Heart left ventricle (tissue), 16 donors: ENCODE data around the gene NPHS1. TPM values are rescaled to one million over a fixed set of nuclear protein-coding genes. Genes with fewer than 3 reads are reported as not detected.

ENCODE experiments used
- ATAC-seq, 4 donors: fragments of 200-7000 bp; cut with Tn5 transposase; one replicate each; pipeline ENCODE4 v1.9.1; 2020 to 2022; ENCODE audit warnings: moderate library complexity in 4 of 4, mild to moderate bottlenecking in 3 of 4, moderate number of reproducible peaks in 1 of 4
- DNase-seq, 5 donors: peaks; one replicate each; pipeline ENCODE4 v3.0.0-alpha.2; 2020
- H3K27ac ChIP-seq, 12 donors: fragments of 200-600 bp; sonication (generic) in 4 of 12; one replicate each; pipeline versions ENCODE4 v1.5.0 to v1.8.0; 2016 to 2022; ENCODE audit warnings: mild to moderate bottlenecking in 2 of 12
- H3K27me3 ChIP-seq, 9 donors: fragments of 200-600 bp; sonication (generic) in 2 of 9; one replicate each; pipeline versions ENCODE4 v1.5.1 to v1.8.0; 2016 to 2022; ENCODE audit warnings: mild to moderate bottlenecking in 3 of 9
- H3K36me3 ChIP-seq, 9 donors: fragments of 200-600 bp; sonication (generic) in 2 of 9; one replicate each; pipeline versions ENCODE4 v1.5.0 to v1.8.0; 2018 to 2022; ENCODE audit warnings: mild to moderate bottlenecking in 2 of 9
- H3K4me1 ChIP-seq, 12 donors: fragments of 200-600 bp; sonication (generic) in 4 of 12; one replicate each; pipeline versions ENCODE4 v1.5.0 to v1.8.0; 2016 to 2022; ENCODE audit warnings: mild to moderate bottlenecking in 3 of 12
- H3K4me3 ChIP-seq, 12 donors: fragments of 200-600 bp; sonication (generic) in 4 of 12; one replicate each; pipeline versions ENCODE4 v1.5.0 to v1.8.0; 2017 to 2022; ENCODE audit warnings: mild to moderate bottlenecking in 9 of 12, moderate library complexity in 4 of 12
- H3K9me3 ChIP-seq, 12 donors: fragments of 200-600 bp; sonication (generic) in 4 of 12; one replicate each; pipeline versions ENCODE4 v1.5.0 to v1.8.0; 2016 to 2022; ENCODE audit warnings: mild to moderate bottlenecking in 1 of 12
- POLR2A ChIP-seq, 2 donors: fragments of 450-650 bp; IDR thresholded peaks; one replicate each; pipeline ENCODE4 v1.6.1; 2017; ENCODE audit warnings: antibody characterized with exemption in 2 of 2, mild to moderate bottlenecking in 2 of 2, moderate library complexity in 2 of 2
- WGBS, 4 donors: extraction: QIAGEN DNeasy Blood & Tissue Kit in 2 of 4; methylation state at CpG; one replicate each; pipeline versions ENCODE4 v1.1.5 to v1.1.7; 2013 to 2018; 5-methylcytosine and 5-hydroxymethylcytosine counted together
- intact Hi-C, 10 donors: fragments of 100-400 bp; cut with DNase I; formaldehyde crosslinking; loops; one replicate each; pipeline versions ENCODE4 v1.11.1 to v1.14.2; 2022
- polyA plus RNA-seq, 2 donors: library from polyadenylated mRNA; stranded (reverse); fragments of 200-250 nt; gene quantifications; one replicate each; pipeline ENCODE4 v1.2.3, GENCODE V29; 2013
- total RNA-seq, 9 donors: library from RNA; depleted of rRNA in 2 of 9; stranded (reverse); fragments of >200 nt in 2 of 9; fragmentation: NEBNext Ultra II Directional in 3 of 9; extraction: Animal tissue kit (Norgen Biotek cat#: 25700) in 3 of 9; gene quantifications; one replicate each; pipeline versions ENCODE4 v1.1.0 to v1.2.4, GENCODE V29; 2016 to 2023
- TF ChIP-seq, protein P1 (sequence below), 12 donors: fragments of 200-600 bp; sonication (generic) in 4 of 12; IDR thresholded peaks; one replicate each; pipeline versions ENCODE4 v1.5.0 to v1.8.0; 2018 to 2022; ENCODE audit warnings: antibody characterized with exemption in 12 of 12, mild to moderate bottlenecking in 5 of 12
- donor health status: ischemic (EF 13 %, LVEDD 7.1; RV severe dilation, severe dysfunction).
- donor health status: healthy with polysubstance abuse.
- donor health status: DM: no; HTN: yes; CAD: no.
- donor health status: DM: no; HTN: no; CAD: no.
- donor health status: ischemic (EF 25% LVEDD 6.9; RV normal size, moderate dysfunction).
- donor health status: ischemic (EF 25% LVEDD 5.7; RV mildly dilated, moderate dysfunction).
- donor health status: healthy.
- donor health status: DM: yes; HTN: yes; CAD: no.
- donor health status: ischemic (EF 35%, LVEDD 5.7; RV mildly dilated, moderate dysfunction).
- donor health status: nonischemic (EF 11% LVEDD 7.7; RV severe dilation, severe dysfunction).
- donor health status: DM: yes; HTN: yes; CAD: no.
- donor health status: PGD.
- donor health status: ischemic (EF 29% LVEDD 5.4; RV normal size, mild dysfunction).
- donor health status: nonischemic (EF 23%, LVEDD 6.1; RV moderate dilation, normal function).

NPHS1 gene
- total and polyA plus RNA-seq, 11 donors: 1.0 TPM; not detected in 10

DNA sequence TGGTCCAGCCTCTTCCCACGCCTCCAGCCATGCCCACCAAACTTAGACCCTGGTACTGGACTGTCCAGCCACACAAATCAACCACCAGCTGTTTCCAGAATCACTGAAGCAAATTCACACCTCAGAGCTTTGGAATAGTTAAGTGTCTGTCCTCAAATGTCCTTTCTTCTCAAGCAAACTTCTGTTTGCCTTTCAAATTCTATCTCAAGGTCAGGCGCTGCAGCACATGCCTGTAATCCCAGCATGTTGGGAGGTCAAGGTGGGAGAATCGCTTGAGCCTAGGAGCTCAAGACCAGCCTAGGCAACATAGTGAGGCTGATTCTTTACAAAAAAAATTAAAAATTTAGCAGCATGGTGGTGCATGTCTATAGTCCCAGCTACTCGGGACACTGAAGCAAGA, 20.2 kb downstream of the NPHS1 start:
- H3K27ac ChIP-seq: no peak overlapping the region
- DNase-seq: no peak
- WGBS, 4 donors: 61 to 79% (median 68%) methylated on average over 4 of the region's 4 CpGs
- H3K9me3 ChIP-seq: no peaks in the 10 kb centered on the region
- peaks cover 0 to 23% (median 0%) of the 10 kb centered on the region in 9 donors for H3K27me3 ChIP-seq
- no peaks in the 10 kb centered on the region for H3K4me1 ChIP-seq
- ATAC-seq: no peak
- H3K4me3 ChIP-seq: no peak overlapping the region
- H3K36me3 ChIP-seq: no peaks in the 10 kb centered on the region
- intact Hi-C loops: no loop called here
- TF ChIP-seq, protein P1, sequence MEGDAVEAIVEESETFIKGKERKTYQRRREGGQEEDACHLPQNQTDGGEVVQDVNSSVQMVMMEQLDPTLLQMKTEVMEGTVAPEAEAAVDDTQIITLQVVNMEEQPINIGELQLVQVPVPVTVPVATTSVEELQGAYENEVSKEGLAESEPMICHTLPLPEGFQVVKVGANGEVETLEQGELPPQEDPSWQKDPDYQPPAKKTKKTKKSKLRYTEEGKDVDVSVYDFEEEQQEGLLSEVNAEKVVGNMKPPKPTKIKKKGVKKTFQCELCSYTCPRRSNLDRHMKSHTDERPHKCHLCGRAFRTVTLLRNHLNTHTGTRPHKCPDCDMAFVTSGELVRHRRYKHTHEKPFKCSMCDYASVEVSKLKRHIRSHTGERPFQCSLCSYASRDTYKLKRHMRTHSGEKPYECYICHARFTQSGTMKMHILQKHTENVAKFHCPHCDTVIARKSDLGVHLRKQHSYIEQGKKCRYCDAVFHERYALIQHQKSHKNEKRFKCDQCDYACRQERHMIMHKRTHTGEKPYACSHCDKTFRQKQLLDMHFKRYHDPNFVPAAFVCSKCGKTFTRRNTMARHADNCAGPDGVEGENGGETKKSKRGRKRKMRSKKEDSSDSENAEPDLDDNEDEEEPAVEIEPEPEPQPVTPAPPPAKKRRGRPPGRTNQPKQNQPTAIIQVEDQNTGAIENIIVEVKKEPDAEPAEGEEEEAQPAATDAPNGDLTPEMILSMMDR (IDR thresholded peaks at IDR 0.05): no peak
- TF ChIP-seq POLR2A (IDR thresholded peaks at IDR 0.05): no peak

DNA sequence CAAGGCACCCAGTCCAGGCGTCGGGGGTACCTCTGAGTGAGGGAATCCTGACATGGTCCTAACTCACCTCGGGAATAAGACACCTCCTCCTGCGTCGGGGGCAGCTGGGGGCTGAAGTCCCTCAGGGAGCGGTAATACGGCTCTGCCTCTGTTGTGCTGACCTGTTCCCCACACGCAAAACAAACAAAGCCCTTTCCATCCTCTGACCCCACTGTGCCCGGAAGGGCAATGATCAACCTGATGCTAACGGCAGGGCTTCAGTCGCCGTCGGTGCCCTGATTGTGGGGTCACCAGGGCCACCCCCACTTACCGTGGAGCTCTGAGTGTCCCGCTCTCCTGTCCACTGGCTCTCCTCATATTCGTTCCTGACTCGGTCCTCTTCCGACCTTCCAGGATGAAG, 21.3 kb downstream of the NPHS1 start:
- peaks cover 0 to 25% (median under 1%) of the 10 kb centered on the region in 9 donors for H3K27me3 ChIP-seq

DNA sequence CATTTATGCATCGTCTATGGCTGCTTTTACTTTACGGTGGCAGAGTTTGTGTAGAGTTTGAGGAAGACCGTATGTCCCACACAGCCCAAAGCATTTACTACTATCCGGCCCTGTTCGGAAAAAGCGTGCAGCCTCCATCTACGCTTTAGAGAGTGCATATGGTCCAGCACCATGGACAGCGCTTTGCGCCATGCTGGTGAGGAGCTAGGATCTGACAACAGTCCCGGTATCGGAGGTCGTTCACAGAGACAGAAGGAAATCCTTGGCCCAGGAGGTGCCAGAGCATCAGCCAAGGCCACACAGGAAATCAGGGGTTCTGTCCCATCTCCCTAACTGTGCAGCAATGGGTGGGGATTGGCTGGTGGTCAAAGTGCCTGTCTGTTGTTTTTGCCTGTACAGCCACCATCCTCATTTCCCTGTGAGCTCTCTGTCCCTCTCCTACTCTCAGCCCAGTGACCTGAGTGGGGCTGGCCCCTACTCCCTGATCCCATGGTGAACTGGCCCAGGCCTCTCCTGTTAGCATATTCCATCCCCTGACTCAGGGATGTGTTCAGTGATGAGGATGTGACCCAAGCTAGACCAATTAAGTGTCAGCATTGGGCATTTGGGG, 23.5 kb downstream of the NPHS1 start:
- no peaks in the 10 kb centered on the region for H3K9me3 ChIP-seq
- H3K27ac ChIP-seq: no peak overlapping the region
- TF ChIP-seq POLR2A (IDR thresholded peaks at IDR 0.05): no peak
- TF ChIP-seq, protein P1 (IDR thresholded peaks at IDR 0.05): no peak
- H3K36me3 ChIP-seq: no peaks in the 10 kb centered on the region
- WGBS, 4 donors: 7 to 18% (median 12%) methylated on average over 10 to 12 of the region's 12 CpGs
- no peaks in the 10 kb centered on the region for H3K4me1 ChIP-seq
- peaks cover 0 to 30% (median 5%) of the 10 kb centered on the region in 9 donors for H3K27me3 ChIP-seq
- intact Hi-C loops: loop anchor here in 1 of 10 donors (10.0 kb wide), 1 partner anchor 134 kb away; no protein-coding TSS in a partner anchor
- DNase-seq (peak; percentile 39 to 80 (median 61)), ATAC-seq (peak; percentile 69 to 75 (median 73))
- no peak overlapping the region for H3K4me3 ChIP-seq

More for the DNA sequence above, 21.3 kb downstream of the NPHS1 start:
- Histone ChIP-seq H3K4me1 (no peaks in the 10 kb centered on the region), H3K9me3 (no peaks in the 10 kb centered on the region), H3K4me3 (no peak overlapping the region), H3K36me3 (no peaks in the 10 kb centered on the region), H3K27ac (no peak overlapping the region)
- ATAC-seq: no peak
- DNase-seq: no peak
- intact Hi-C loops: no loop called here
- TF ChIP-seq, protein P1 (IDR thresholded peaks at IDR 0.05): no peak
- no peak for TF ChIP-seq POLR2A (IDR thresholded peaks at IDR 0.05)
- 69 to 79% (median 76%) methylated on average over 16 to 18 of the region's 18 CpGs for WGBS, 4 donors

DNA sequence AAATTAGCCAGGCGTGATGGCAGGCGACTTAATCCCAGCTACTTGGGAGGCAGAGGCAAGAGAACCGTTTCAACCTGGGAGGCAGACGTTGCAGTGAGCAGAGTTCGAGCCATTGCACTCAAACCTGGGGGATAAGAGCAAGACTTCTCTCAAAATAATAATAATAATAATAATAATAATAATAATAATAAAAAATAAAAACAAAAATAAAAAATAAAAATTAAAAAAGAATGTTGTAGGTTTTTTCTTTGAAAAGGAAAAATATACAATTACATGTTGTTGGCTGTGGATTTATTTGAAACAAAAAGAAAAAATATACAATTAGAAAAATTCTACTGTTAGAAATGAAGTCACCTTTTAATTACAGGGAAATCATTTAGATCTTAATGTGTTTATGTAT, 28.2 kb downstream of the NPHS1 start:
- Histone ChIP-seq H3K36me3 (no peaks in the 10 kb centered on the region), H3K9me3 (no peaks in the 10 kb centered on the region), H3K27me3 (peaks cover 0 to 30% (median 5%) of the 10 kb centered on the region in 9 donors), H3K4me3 (no peak overlapping the region), H3K4me1 (no peaks in the 10 kb centered on the region), H3K27ac (no peak overlapping the region)
- no peak for DNase-seq
- intact Hi-C loops: loop anchor here in 2 of 10 donors (5.0 to 10.0 kb wide), 2 partner anchors 129 to 132 kb away; no protein-coding TSS in a partner anchor
- no peak for TF ChIP-seq POLR2A (IDR thresholded peaks at IDR 0.05)
- TF ChIP-seq, protein P1 (IDR thresholded peaks at IDR 0.05): no peak
- ATAC-seq: no peak
- 79 to 87% (median 83%) methylated on average over 5 of the region's 5 CpGs for WGBS, 4 donors
